NCI-H1417 (cell line): ENCODE measurements around the gene KCNQ4.
A peak's percentile ranks its signal among the peaks of the same experiment; 100 is the strongest.

ENCODE experiments used
- DNase-seq, 3 experiments: peaks; one replicate each; lab custom pipeline; 2025; lab: John Stamatoyannopoulos, UW

Gene KCNQ4

GRCh38 chr1:40795811-40796586 lies 12.4 kb downstream of the KCNQ4 start:
- DNase-seq = no peak

GRCh38 chr1:40796939-40797667 lies 13.5 kb downstream of the KCNQ4 start:
- DNase-seq = no peak

GRCh38 chr1:40797668-40798010 lies 14.1 kb downstream of the KCNQ4 start:
- no peak for DNase-seq

- no peak for DNase-seq
Observed at GRCh38 chr1:40798366-40799281, 15.0 kb downstream of the KCNQ4 start.

GRCh38 chr1:40799351-40799867 lies 15.8 kb downstream of the KCNQ4 start:
- no peak for DNase-seq

- DNase-seq = no peak
Observed at GRCh38 chr1:40801742-40802077, 18.1 kb downstream of the KCNQ4 start.

GRCh38 chr1:40802078-40802741 lies 18.6 kb downstream of the KCNQ4 start:
- DNase-seq = peak; percentile 72 to 83 (median 78)

GRCh38 chr1:40802742-40803113 lies 19.1 kb downstream of the KCNQ4 start:
- DNase-seq = no peak

- no peak for DNase-seq
Observed at GRCh38 chr1:40803447-40803846, 19.9 kb downstream of the KCNQ4 start.

GRCh38 chr1:40803902-40804301 lies 20.3 kb downstream of the KCNQ4 start:
- no peak for DNase-seq

GRCh38 chr1:40806240-40806639 lies 22.7 kb downstream of the KCNQ4 start:
- no peak for DNase-seq

GRCh38 chr1:40806731-40807695 lies 23.4 kb downstream of the KCNQ4 start:
- no peak for DNase-seq

- DNase-seq = no peak
Observed at GRCh38 chr1:40808002-40808401, 24.4 kb downstream of the KCNQ4 start.

GRCh38 chr1:40808444-40808843 lies 24.9 kb downstream of the KCNQ4 start:
- no peak for DNase-seq

GRCh38 chr1:40808909-40809308 lies 25.3 kb downstream of the KCNQ4 start:
- DNase-seq = no peak

- DNase-seq = no peak
Observed at GRCh38 chr1:40810927-40811326, 27.3 kb downstream of the KCNQ4 start.

GRCh38 chr1:40815420-40815819 lies 31.8 kb downstream of the KCNQ4 start:
- no peak for DNase-seq

- DNase-seq = no peak
Observed at GRCh38 chr1:40817791-40818263, 34.2 kb downstream of the KCNQ4 start.

GRCh38 chr1:40818264-40818961 lies 34.8 kb downstream of the KCNQ4 start:
- DNase-seq = peak in 2 of 3 experiments; percentile 62 to 75

- no peak for DNase-seq
Observed at GRCh38 chr1:40819101-40819500, 35.5 kb downstream of the KCNQ4 start.
